LNCAP (cell line): ENCODE measurements around the gene TBCD.

Experiments used
- CTCF ChIP-seq: fragments of 450-650 bp; IDR thresholded peaks from 2 replicates; pipeline ENCODE4 v1.5.1; 2017; ENCODE audit warnings: mild to moderate bottlenecking

The TBCD gene

DNA sequence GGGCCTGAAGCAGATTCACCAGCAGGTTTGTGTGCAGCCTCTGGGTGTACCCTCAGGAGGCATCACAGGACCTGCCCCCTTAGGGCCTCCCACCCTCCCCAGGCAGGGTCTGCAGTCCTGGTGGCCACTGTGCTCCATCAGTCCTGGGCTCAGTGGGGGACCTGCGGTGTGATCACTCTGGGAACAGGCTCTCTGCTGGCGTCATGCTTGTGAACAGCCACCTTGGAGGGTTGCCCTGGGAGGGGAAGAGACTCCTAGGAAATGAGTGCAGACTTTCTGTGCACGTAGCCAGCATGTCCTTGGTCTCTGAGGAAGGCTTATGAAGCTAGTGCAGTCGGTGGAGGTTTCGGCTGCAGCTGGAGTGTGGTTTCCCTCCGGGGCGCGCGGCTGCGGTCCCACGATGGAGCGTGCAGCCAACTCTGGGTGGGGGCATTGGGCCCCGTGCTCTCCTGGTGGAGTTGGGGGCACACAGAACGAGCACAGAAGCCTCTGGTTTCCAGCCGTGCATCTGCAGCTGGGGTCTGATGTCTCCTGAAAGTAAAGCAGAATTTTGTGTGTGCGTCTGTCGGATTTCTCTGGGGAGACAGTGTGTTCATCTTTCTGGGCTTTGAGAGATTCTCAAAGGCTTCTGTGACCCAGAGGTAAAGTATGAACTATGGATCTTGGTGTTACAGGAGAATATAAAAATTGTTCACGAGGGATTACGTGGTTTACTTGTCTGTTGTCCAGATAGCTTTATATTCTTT is 156.1 kb downstream of the TBCD start:
- no peak for TF ChIP-seq CTCF

- no peak for TF ChIP-seq CTCF
These were observed 156.8 kb downstream of the TBCD start for GRCh38 chr17:82908543-82909160.

- TF ChIP-seq CTCF, result no peak
These were observed 157.5 kb downstream of the TBCD start for GRCh38 chr17:82909322-82909904.

DNA sequence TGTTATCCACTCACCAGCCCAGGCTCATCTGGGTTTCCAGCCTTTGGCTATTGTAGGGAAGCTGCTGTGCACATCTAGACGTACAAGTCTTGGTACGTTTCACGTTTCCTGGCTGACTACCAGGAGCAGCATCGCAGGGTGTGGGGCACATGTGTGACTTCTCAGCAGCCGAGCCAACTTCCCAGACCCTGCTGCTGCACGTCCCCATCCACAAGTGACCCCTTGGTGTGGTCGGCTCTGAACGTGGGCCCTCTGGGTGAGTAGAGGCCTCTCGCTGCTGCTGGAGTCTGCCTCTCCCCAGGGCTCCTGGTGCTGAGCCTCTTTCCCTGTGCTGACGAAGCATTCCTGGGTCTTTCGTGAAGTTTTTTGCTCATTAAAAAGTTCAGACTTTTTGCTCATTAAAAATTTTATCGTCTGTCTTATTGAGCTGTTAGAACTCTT is 158.2 kb downstream of the TBCD start:
- no peak for TF ChIP-seq CTCF

GRCh38 chr17:82910770-82911169 is 158.9 kb downstream of the TBCD start:
- no peak for TF ChIP-seq CTCF

DNA sequence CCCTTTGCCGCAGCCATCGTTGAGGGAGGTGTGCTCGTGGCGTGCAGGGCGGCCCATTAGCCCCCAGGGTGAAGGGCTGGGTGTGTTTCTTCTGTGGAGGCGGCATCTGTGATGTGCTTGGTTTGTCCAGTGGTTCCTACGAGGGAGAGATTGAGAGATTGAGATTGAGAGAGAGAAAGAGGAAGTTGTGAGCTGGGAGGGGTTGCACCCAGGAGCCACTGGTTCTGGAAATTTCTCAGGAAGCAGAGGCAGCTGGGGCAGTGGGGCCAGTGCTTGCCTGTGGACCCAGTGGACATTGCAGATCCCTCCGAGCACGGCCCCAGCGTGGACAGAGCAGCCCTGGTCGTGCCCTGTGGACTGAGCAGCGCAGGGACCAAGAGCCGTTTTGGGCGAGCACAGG is 160.0 kb downstream of the TBCD start:
- TF ChIP-seq CTCF, result no peak

GRCh38 chr17:82912484-82913089 is 160.7 kb downstream of the TBCD start:
- no peak for TF ChIP-seq CTCF
